WI38 (cell line): ENCODE results near the gene TMED5.

ENCODE experiments used
- H3K4me3 ChIP-seq: 2 replicates; pipeline ENCODE4 v1.5.1; 2011; ENCODE audit warnings: low read depth, mild to moderate bottlenecking, control low read depth, low read length
- CTCF ChIP-seq: IDR thresholded peaks from 2 replicates; pipeline ENCODE4 v1.5.1; 2012; ENCODE audit warnings: low read depth, mild to moderate bottlenecking, control low read depth, low read length

Gene TMED5

GRCh38 chr1:93136445-93136844 is 43.8 kb downstream of the TMED5 start:
- no peak for TF ChIP-seq CTCF
- H3K4me3 ChIP-seq: no peak overlapping the region

GRCh38 chr1:93132638-93133037 is 47.6 kb downstream of the TMED5 start:
- no peak for TF ChIP-seq CTCF

GRCh38 chr1:93129507-93130099 is 50.6 kb downstream of the TMED5 start:
- H3K4me3 ChIP-seq: no peak overlapping the region
- TF ChIP-seq CTCF: no peak

More at GRCh38 chr1:93132638-93133037, 47.6 kb downstream of the TMED5 start:
- H3K4me3 ChIP-seq: no peak overlapping the region

- TF ChIP-seq CTCF: no peak
Measured at GRCh38 chr1:93124556-93125355, 55.5 kb downstream of the TMED5 start.

GRCh38 chr1:93123201-93123783 is 56.9 kb downstream of the TMED5 start:
- no peak for TF ChIP-seq CTCF
- no peak overlapping the region for H3K4me3 ChIP-seq

More at GRCh38 chr1:93124556-93125355, 55.5 kb downstream of the TMED5 start:
- H3K4me3 ChIP-seq: no peak overlapping the region

- no peak for TF ChIP-seq CTCF
- H3K4me3 ChIP-seq: no peak overlapping the region
Measured at GRCh38 chr1:93120614-93121013, 59.6 kb downstream of the TMED5 start.

- H3K4me3 ChIP-seq: no peak overlapping the region
- no peak for TF ChIP-seq CTCF
Measured at GRCh38 chr1:93114391-93114790, 65.8 kb downstream of the TMED5 start.
